NK-92 (cell line): ENCODE data around the gene OBSCN.

Experiments
- DNase-seq: peaks from one replicate; lab custom pipeline; 2025; ENCODE audit not compliant: unreplicated experiment; lab: John Stamatoyannopoulos, UW

Gene OBSCN

GRCh38 chr1:228350831-228351781 lies 143.3 kb downstream of the OBSCN start:
- no peak for DNase-seq

GRCh38 chr1:228351850-228352249 lies 144.0 kb downstream of the OBSCN start:
- DNase-seq, result no peak

- DNase-seq, result no peak
Measured at GRCh38 chr1:228352677-228353481, 145.0 kb downstream of the OBSCN start.

GRCh38 chr1:228353601-228354371 lies 145.9 kb downstream of the OBSCN start:
- no peak for DNase-seq

GRCh38 chr1:228354390-228355320 lies 146.8 kb downstream of the OBSCN start:
- DNase-seq, result no peak

GRCh38 chr1:228356897-228357680 lies 149.2 kb downstream of the OBSCN start:
- no peak for DNase-seq

- no peak for DNase-seq
Measured at GRCh38 chr1:228358039-228358763, 150.4 kb downstream of the OBSCN start.

GRCh38 chr1:228358764-228359612 lies 151.1 kb downstream of the OBSCN start:
- no peak for DNase-seq

- DNase-seq, result no peak
Measured at GRCh38 chr1:228359613-228360532, 152.0 kb downstream of the OBSCN start.

- DNase-seq, result no peak
Measured at GRCh38 chr1:228360533-228361313, 152.9 kb downstream of the OBSCN start.

GRCh38 chr1:228361314-228362140 lies 153.7 kb downstream of the OBSCN start:
- DNase-seq, result no peak

GRCh38 chr1:228362141-228362883 lies 154.5 kb downstream of the OBSCN start:
- DNase-seq, result no peak

GRCh38 chr1:228362884-228363450 lies 155.1 kb downstream of the OBSCN start:
- DNase-seq, result no peak

- DNase-seq, result no peak
Measured at GRCh38 chr1:228363686-228364067, 155.8 kb downstream of the OBSCN start.
